Omental fat pad (tissue), 4 donors: Measurements from ENCODE around the gene XPR1. TPM values are rescaled to one million over a fixed set of nuclear protein-coding genes. Genes with fewer than 3 reads are reported as not detected.

Source experiments
- ATAC-seq: fragments of 150-250 bp; one replicate; pipeline ENCODE4 v1.9.1; 2016; ENCODE audit warnings: mild to moderate bottlenecking, moderate library complexity; ENCODE audit not compliant: low FRiP score
- DNase-seq: peaks from one replicate; pipeline ENCODE4 v3.0.0-alpha.2; 2019; ENCODE audit warnings: low spot score
- CTCF ChIP-seq, 3 donors: fragments of 450-650 bp; IDR thresholded peaks; one replicate each; pipeline ENCODE4 v1.5.1; 2016 to 2017; ENCODE audit warnings: antibody characterized with exemption in 3 of 3, mild to moderate bottlenecking in 3 of 3, moderate library complexity in 2 of 3
- total RNA-seq, 4 donors: library from RNA; depleted of rRNA; stranded (reverse); fragments of >200 nt; gene quantifications; one replicate each; pipeline ENCODE4 v1.1.0, GENCODE V29; 2016

Gene XPR1
- total RNA-seq, 4 donors from 2014 or later = 18.2 to 24.7 (median 20.0) TPM

- DNase-seq = no peak
- no peak for ATAC-seq
- TF ChIP-seq CTCF (IDR thresholded peaks at IDR 0.05) = no peak
Measured at GRCh38 chr1:180860535-180860934, 228.7 kb downstream of the XPR1 start.

GRCh38 chr1:180862305-180862704, 230.5 kb downstream of the XPR1 start:
- DNase-seq (no peak), ATAC-seq (no peak)
- TF ChIP-seq CTCF (IDR thresholded peaks at IDR 0.05) = no peak

- no peak for TF ChIP-seq CTCF (IDR thresholded peaks at IDR 0.05)
- ATAC-seq (no peak), DNase-seq (no peak)
Measured at GRCh38 chr1:180863158-180863775, 231.4 kb downstream of the XPR1 start.

GRCh38 chr1:180881806-180882509, 250.1 kb downstream of the XPR1 start:
- ATAC-seq (no peak), DNase-seq (no peak)
- no peak for TF ChIP-seq CTCF (IDR thresholded peaks at IDR 0.05)

GRCh38 chr1:180884588-180885300, 252.9 kb downstream of the XPR1 start:
- TF ChIP-seq CTCF (IDR thresholded peaks at IDR 0.05) = no peak
- DNase-seq (no peak), ATAC-seq (no peak)

- ATAC-seq = no peak
- no peak for DNase-seq
- no peak for TF ChIP-seq CTCF (IDR thresholded peaks at IDR 0.05)
Measured at GRCh38 chr1:180886338-180886737, 254.5 kb downstream of the XPR1 start.
